Mononuclear cell (primary cell): Measurements from ENCODE around the gene SH3RF3. TPM values are rescaled to one million over a fixed set of nuclear protein-coding genes. Genes with fewer than 3 reads are reported as not detected.
"Not testable (repeated sequence)": the region's sequence is repeated elsewhere in the genome, so short reads cannot be mapped to it uniquely, and the experiment has no call there.

Source experiments
- H3K27me3 ChIP-seq: 2 replicates; pipeline ENCODE4 v1.6.0; 2011; ENCODE audit warnings: low read length, control low read depth; ENCODE audit not compliant: insufficient read depth
- H3K4me1 ChIP-seq: 2 replicates; pipeline ENCODE4 v1.5.1; 2011; ENCODE audit warnings: mild to moderate bottlenecking, low read length, control low read depth; ENCODE audit not compliant: insufficient read depth
- H3K4me3 ChIP-seq: 2 replicates; pipeline ENCODE4 v1.5.1; 2011; ENCODE audit warnings: mild to moderate bottlenecking, low read length, moderate library complexity
- H3K9me3 ChIP-seq: 2 replicates; pipeline ENCODE4 v1.5.1; 2011; ENCODE audit warnings: low read depth, mild to moderate bottlenecking, control low read depth, low read length
- total RNA-seq: library from RNA; depleted of rRNA; stranded (reverse); fragments of >200 nt; gene quantifications from one replicate; pipeline ENCODE4 v1.2.3, GENCODE V29; 2012

SH3RF3 gene
- total RNA-seq, 1 donor: 2.2 TPM

DNA sequence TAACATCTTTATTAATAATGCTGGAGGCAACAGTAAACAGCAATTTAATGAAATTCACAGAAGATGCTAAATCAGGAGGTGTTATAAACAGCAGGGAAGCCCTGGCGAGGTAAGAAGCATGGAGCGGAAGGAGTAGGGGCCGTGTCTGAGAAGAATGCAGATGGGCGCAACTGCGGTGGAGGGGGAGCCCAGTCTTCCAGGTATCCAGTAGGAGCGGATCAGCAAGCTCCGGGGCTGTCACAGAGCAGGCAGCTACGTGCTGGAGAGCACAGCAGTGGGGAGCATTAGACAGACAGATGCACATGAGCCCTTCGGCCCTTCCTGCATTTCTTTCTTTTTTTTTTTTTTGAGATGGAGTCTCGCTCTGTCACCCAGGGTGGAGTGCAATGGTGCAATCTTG is 82.3 kb downstream of the SH3RF3 start:
- H3K4me3 ChIP-seq: no peak overlapping the region
- H3K9me3 ChIP-seq: no peaks in the 10 kb centered on the region
- H3K4me1 ChIP-seq: peaks cover 61% of the 10 kb centered on the region
- no peaks in the 10 kb centered on the region for H3K27me3 ChIP-seq

DNA sequence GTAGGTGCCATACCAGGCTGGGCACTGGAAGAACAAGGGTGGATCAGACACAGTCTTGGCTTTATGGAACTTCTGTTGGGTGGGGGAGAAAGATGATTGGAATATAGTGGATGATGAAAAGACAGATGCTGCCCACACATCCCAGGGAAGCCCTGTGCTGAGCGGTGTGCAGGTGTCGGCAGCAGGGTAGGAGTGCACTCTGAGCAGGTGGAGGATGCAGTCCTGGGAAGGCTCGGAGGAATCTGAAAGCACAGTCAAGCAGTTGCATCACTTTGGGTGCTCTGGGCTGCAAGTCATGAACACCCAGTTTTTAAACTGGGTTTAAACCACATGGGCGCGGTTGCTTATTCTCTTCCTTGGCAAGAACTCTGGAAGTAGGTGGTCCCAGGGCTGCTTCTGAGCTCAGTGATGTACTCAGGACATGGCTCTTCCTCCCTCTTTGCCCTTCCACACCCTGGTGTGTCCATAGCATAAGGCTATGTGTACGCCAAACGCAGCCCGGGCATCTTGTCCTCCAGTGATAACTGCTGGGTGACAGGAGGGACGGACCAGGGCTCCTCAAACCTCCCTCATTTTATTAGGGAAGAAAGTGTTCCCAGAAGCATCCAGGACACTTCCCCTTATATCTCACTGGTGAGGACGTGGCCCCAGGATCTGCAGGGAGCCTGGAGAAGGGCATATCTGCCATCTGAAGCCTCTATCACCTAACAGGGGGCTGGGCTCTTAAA is 84.0 kb downstream of the SH3RF3 start:
- Histone ChIP-seq H3K4me1 (peaks cover 77% of the 10 kb centered on the region), H3K4me3 (no peak overlapping the region), H3K27me3 (no peaks in the 10 kb centered on the region), H3K9me3 (no peaks in the 10 kb centered on the region)

DNA sequence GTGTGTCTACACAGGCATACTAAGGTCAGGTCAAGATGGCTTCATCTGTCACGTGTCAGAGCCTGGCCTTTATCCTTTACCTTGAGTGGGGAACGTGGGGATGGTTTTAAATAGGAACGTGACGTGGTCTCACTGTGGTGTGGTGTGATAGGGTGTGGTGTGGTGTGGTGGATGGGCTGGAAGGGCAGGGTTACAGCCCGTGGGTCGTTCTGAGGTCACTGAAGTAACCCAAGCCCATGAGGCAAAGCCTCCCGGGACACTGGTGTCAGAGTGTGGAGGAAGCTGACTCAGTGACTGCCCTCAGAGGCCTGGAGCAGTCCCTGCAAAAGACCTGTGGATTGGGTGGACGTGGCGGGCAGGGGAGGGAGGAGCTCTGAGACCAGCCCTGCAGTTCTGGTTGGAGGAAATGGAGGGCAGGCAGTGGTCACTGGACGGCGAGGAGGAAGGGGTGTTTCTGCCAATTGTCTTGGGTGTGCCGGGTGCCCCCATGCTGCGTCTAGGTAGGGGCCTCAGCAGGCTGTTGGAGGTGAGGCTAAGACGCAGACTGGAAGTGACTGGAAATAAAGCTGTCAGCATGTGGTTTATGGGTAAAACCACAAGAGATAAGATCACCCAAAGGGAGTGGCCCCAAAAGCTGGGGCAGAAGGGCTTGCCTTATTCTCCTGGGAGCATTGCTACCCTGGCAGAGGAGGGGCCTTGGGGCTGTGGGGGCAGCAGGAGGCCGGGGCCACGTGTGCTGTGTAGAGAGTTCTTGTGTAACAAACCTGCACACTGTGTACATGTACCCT is 84.8 kb downstream of the SH3RF3 start:
- Histone ChIP-seq H3K27me3 (no peaks in the 10 kb centered on the region), H3K4me3 (no peak overlapping the region), H3K9me3 (no peaks in the 10 kb centered on the region), H3K4me1 (peaks cover 86% of the 10 kb centered on the region)

DNA sequence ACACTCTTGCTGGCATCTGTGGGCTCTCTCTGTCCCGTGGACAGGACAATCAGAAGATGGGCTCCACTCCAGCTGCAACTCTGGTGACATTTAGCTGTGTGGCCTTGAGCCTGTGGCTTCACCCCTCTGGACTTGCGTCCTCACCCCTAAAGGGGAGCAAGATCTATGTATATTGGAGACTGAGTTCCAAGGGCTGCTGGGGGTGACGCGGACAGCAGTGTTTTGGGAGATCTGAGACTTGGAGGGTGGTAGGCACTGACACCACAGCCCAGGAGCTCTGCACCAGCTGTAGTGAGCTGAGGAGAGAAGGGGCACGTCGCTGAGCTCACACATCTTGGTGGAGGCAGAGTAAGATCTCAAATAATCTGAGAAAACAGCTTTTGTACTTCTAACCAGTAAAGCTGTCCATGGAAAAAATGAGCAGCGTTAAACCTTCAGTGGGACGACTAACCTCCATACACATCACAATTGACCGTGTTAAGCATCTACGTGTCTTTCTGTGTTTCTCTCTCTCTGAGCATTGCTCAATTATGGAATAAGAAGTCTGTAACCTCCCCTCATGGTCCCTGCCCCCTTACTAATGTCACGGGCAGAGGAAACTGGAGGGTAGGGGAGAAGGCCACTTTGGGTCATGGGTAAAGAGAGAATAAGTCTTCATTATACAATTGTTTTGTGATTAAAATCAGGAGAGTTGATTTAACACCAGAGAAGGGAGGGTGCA is 85.8 kb downstream of the SH3RF3 start:
- peaks cover 2% of the 10 kb centered on the region for H3K27me3 ChIP-seq
- no peaks in the 10 kb centered on the region for H3K9me3 ChIP-seq
- no peak overlapping the region for H3K4me3 ChIP-seq
- peaks cover 88% of the 10 kb centered on the region for H3K4me1 ChIP-seq

DNA sequence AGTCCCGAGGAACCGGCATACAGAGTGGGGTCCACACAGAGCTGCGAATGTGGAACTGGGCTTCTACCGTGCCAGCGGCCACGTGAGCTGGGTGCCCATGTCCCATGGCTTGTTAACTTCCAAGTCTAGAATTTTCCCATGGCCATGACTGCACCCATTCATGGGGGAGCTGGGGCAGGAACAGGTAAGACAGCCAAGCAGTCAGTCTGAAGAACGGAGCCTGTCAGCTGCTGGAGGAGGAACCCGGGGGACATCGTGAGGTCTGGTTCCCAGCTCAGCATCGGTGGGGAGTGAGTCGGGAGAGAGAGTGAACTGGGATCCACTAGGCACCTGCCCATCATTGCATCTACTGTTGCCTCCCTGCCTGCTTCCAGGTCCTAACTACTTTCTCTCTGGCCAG is 86.9 kb downstream of the SH3RF3 start:
- H3K27me3 ChIP-seq: peaks cover 2% of the 10 kb centered on the region
- no peak overlapping the region for H3K4me3 ChIP-seq
- no peaks in the 10 kb centered on the region for H3K9me3 ChIP-seq
- H3K4me1 ChIP-seq: peaks cover 81% of the 10 kb centered on the region

DNA sequence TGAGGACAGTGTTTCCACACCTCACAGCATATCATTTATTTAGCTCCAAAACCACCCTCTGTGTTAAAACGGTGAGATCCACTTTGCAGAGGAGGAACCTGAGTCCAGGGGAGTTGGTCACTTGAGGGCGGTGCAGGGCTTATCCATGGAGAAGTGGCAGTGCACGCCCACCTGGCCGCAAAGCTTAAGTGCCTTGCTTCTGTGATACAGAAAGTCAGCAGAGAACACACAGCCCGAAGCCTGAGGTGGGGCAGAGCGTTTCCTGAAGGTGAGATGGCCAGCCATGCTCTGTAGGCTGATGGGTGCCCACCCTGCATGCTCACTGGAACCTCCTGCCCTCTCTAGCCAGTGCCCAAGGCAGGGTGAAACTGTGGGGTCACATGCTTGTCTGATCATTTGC is 87.3 kb downstream of the SH3RF3 start:
- Histone ChIP-seq H3K9me3 (no peaks in the 10 kb centered on the region), H3K27me3 (peaks cover 2% of the 10 kb centered on the region), H3K4me3 (no peak overlapping the region)

DNA sequence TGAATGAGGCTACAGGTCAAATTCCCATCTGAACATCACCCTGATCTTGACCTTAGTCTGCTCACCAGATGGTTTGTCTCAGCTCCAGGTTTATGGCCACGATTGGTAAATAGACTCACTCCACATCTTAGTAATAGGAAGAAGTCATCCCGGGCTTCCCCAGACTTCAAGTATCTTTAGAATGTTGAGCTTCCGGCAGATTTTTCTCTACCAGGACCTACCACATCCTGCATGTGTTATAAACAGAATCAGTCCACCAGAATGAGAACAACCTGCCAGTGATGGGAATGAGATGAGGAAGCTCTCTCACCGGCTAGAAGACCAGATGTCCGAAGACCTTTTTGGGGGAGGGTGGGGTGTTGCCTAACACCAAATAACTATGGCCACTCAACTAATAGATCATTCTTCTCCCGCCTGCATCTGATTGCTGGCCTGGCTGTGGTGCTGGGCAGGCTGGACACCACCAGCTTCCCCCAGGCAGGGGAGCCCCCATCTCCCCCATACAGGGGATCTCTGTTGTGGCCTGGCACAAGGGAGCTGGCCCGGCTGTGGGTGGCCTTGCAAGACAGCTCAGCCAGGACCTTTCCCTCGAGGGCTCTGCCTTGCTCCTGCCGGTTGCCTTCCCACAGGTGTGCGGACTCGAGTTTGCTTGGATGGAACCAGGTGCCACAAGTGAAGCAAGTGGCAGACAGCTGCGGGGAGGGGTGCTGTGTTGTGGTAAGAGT is 88.5 kb downstream of the SH3RF3 start:
- H3K9me3 ChIP-seq: no peaks in the 10 kb centered on the region
- H3K4me1 ChIP-seq: peaks cover 65% of the 10 kb centered on the region
- H3K27me3 ChIP-seq: peaks cover 2% of the 10 kb centered on the region
- no peak overlapping the region for H3K4me3 ChIP-seq

More for the DNA sequence above, 87.3 kb downstream of the SH3RF3 start:
- H3K4me1 ChIP-seq: peaks cover 77% of the 10 kb centered on the region

DNA sequence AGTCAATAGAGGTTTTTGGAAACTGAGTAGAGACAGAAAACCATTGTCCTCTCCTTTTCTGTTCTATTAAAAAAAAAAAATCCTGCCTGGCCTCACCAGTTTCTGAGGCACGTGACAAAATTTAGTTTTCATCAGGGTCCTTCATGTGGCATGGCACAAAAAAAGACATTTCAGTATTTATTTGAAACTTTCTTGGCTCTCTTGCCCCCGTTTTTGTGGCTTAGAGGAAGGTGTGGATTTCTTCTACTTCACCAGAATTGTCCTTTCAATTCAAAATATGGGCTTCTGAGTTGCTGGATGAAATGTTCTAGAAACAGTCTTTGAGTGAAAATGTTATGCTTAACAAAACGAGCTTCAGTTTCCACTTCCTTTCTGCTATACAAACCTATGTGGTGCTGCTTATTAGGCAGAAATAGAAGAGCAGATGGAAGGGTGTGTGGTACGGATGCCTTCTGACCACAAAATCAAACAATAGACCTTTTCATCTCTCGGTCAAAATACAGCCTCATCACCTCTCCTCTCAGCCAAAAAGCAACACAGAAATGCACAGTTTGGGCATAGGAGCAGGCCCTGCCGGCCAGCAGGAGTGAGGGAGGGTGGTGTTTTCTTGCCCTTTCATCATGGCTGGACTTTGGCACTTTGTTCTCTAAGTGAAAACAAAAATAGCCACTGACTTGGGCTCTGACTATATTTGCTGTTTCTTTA is 89.2 kb downstream of the SH3RF3 start:
- no peak overlapping the region for H3K4me3 ChIP-seq
- no peaks in the 10 kb centered on the region for H3K9me3 ChIP-seq
- H3K4me1 ChIP-seq: peaks cover 58% of the 10 kb centered on the region
- H3K27me3 ChIP-seq: peaks cover 2% of the 10 kb centered on the region

DNA sequence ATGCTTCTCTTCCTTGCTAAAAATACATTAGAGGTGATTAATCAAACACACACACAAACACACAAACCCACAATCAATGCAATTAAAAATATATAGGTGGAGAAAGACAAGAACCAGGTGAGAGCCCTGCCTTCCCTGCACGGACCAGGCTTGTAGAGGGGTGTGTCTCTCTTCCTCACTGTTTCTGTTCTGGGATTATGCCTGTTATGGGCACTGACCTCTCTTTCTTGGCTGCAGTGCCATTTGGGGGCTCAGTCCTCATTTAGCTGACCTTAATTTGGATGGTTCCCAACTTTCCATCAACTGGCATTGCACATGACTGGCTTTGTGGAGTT is 89.8 kb downstream of the SH3RF3 start:
- no peak overlapping the region for H3K4me3 ChIP-seq
- H3K4me1 ChIP-seq: peaks cover 52% of the 10 kb centered on the region
- no peaks in the 10 kb centered on the region for H3K9me3 ChIP-seq
- H3K27me3 ChIP-seq: peaks cover 2% of the 10 kb centered on the region

DNA sequence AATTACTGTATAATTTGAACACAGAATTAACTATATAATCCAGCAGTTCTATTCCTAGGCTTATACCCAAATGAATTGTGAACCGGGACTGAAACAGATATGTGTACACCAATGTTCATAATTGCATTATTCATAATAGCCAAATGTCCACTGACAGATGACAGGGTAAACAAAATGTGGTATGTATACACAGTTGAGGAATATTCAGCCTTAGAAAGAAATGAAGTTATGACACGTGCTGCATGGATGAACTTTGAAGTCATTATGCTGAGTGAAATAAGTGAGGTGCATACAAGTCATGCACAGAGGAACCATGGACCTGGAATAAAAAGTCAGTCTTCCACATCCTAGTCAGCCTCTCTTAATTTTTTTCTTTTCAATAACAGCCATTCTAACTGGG is 91.9 kb downstream of the SH3RF3 start:
- Histone ChIP-seq H3K9me3 (no peaks in the 10 kb centered on the region), H3K4me3 (no peak overlapping the region), H3K27me3 (peaks cover 2% of the 10 kb centered on the region), H3K4me1 (peaks cover 44% of the 10 kb centered on the region)

DNA sequence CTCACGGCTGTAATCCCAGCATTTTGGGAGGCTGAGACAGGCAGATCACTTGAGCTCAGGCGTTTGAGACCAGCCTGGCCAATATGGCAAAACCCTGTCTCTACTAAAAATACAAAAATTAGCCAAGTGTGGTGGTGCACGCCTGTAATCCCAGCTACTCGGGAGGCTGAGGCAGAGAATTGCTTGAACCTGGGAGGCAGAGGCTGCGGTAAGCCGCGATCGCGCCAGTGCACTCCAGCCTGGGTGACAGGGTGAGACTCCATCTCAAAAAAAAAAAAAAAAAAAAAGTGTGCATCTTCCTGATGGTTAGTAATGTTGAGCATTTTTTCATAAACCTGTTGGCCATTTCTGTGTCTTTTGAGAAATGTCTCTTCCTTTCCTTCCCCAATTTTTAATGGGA is 92.3 kb downstream of the SH3RF3 start:
- not testable (repeated sequence) for H3K9me3 ChIP-seq, H3K27me3 ChIP-seq, H3K4me3 ChIP-seq
- H3K4me1 ChIP-seq: peaks cover 44% of the 10 kb centered on the region

DNA sequence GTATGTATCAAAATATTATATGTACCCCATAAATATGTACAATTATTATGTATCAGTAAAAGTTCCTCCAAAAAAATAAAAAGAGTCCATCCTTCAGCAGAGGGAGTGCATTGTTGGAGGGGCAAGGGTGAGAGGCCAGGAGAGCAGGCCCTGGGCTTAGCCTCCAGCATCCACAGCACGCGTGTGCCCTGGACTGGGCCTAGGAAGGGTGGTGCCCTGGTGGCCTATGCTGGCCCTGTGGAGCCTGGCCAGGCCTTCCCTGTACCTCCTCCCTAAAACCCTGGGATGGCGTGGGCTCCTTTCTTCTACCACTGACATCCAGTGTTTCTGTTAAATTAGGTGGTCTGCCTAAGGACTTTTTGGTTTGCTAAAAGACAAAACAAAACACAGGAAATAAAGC is 93.4 kb downstream of the SH3RF3 start:
- peaks cover 2% of the 10 kb centered on the region for H3K27me3 ChIP-seq
- H3K9me3 ChIP-seq: no peaks in the 10 kb centered on the region
- H3K4me1 ChIP-seq: peaks cover 41% of the 10 kb centered on the region
- H3K4me3 ChIP-seq: no peak overlapping the region

DNA sequence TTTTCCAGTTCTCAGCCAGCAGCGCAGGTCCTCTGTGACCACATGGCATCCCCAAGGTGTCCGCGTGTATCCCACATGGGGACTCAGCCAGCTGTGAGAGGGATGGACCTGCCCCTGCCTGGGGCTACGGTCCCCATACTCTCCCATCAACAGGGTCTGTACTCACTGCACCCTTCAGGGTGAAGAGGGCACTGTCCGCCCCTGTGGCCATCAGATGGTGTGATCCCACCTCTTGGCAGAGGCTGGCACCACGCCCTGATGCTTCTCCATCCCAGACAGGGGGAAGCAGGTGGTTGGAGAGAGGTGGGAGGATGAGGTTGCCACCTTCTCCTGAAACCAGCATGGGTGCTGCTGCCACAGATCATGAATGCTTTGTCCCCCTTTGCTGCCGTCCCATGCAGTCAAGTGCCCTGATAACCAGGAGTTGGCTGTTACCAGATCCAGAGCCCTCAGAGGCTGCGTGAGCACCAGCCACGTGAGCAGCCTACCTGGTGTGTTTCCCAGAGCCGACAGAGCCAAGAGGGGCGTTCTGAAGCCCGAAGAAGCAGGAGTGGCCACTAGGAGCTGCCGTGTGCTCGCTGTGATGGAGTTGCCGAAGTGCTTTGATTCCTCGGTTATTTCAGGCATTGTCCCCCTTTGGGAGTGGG is 93.9 kb downstream of the SH3RF3 start:
- peaks cover 2% of the 10 kb centered on the region for H3K27me3 ChIP-seq
- no peak overlapping the region for H3K4me3 ChIP-seq
- peaks cover 36% of the 10 kb centered on the region for H3K4me1 ChIP-seq
- no peaks in the 10 kb centered on the region for H3K9me3 ChIP-seq

DNA sequence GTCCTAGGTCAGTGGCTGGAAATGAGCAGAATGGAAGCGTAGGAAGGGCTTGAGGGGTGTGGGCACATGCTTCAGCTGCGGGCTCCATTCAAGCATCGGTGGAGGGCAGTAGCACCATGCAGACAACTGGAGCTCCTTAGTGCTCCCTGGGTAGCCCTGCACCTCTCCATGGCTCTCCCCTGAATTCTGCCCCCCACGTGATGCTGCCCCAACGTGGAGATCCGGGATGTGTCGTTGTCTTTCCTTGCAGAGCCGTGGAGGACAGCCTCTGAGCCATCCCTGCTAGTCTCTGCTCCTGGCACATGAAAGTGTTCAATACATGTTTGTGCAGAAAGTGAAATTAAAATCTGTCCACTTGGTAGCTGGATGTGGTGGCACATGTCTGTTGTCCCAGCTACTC is 94.5 kb downstream of the SH3RF3 start:
- Histone ChIP-seq H3K27me3 (peaks cover 2% of the 10 kb centered on the region), H3K4me3 (no peak overlapping the region), H3K9me3 (no peaks in the 10 kb centered on the region), H3K4me1 (peaks cover 30% of the 10 kb centered on the region)
